Measurements from ENCODE around the gene OR7G2. TPM values are rescaled to one million over a fixed set of nuclear protein-coding genes. Genes with fewer than 3 reads are reported as not detected.
A peak's percentile ranks its signal among the peaks of the same experiment; 100 is the strongest.

The OR7G2 gene
- total RNA-seq, 1 experiment from 2014 or later: not detected

DNA sequence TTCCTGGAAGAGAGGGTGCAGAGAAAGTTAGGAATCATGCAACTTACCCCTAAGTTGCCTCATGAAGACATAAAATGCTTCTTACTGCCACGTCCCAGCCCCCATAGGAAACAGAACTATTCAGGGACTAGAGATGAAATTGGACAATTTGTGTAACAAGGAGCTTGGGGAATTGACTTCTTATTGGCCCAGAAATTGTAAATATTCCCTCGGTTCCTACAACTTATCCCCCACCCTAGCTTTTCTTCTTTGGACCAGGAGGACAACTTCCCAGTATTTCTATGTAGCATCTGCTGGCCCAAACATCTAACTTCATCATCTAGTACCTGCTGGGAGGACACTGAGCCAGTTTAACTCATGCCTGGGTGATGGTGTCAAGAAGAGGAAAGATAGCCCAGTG, 20.5 kb downstream of the OR7G2 start, which contains the start of gene OR1M1:
OR1M1 (plus strand) TSS at position 301 of the 400 bp plus-strand sequence. CDS start 6,184 bp downstream, outside the sequence.
- Histone ChIP-seq H2BK15ac (ENCODE audit: low read depth, low read length) (no peak within 1 kb of the TSS), H2BK20ac (ENCODE audit: low read depth, low read length, poor library complexity, severe bottlenecking) (no peak within 1 kb of the TSS)
- peak within 1 kb of the TSS in 1 of 2 experiments; percentile 47; a peak in 2 of 5 replicates for H3K4me3 Mint-ChIP-seq

More for the DNA sequence above, 20.5 kb downstream of the OR7G2 start, which contains the start of gene OR1M1:
- H2BK120ac ChIP-seq (ENCODE audit: low read depth, low read length, poor library complexity, severe bottlenecking): no peak within 1 kb of the TSS
- H3K9me3 ChIP-seq (ENCODE audit: control insufficient read depth, low read depth, low read length): no peaks in the 10 kb centered on the region
- TF ChIP-seq, protein P1, sequence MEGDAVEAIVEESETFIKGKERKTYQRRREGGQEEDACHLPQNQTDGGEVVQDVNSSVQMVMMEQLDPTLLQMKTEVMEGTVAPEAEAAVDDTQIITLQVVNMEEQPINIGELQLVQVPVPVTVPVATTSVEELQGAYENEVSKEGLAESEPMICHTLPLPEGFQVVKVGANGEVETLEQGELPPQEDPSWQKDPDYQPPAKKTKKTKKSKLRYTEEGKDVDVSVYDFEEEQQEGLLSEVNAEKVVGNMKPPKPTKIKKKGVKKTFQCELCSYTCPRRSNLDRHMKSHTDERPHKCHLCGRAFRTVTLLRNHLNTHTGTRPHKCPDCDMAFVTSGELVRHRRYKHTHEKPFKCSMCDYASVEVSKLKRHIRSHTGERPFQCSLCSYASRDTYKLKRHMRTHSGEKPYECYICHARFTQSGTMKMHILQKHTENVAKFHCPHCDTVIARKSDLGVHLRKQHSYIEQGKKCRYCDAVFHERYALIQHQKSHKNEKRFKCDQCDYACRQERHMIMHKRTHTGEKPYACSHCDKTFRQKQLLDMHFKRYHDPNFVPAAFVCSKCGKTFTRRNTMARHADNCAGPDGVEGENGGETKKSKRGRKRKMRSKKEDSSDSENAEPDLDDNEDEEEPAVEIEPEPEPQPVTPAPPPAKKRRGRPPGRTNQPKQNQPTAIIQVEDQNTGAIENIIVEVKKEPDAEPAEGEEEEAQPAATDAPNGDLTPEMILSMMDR (conservative IDR thresholded peaks at IDR 0.05): no peak
- Mint-ChIP-seq H3K9me3 (peaks cover 22 to 66% of the 10 kb centered on the region in 2 experiments), H3K4me1 (peaks cover 3 to 4% of the 10 kb centered on the region in 2 experiments; a peak in 1 of 4 replicates), H3K36me3 (ENCODE audit: insufficient read depth in 1 of 3, low read depth in 3 of 3) (0 out of 7 replicates have a peak, but pooled peaks cover 0 to 5% (median 0%) of the 10 kb centered on the region in 3 experiments), H3K27me3 (ENCODE audit: low read depth) (peaks cover 5% of the 10 kb centered on the region), H3K27ac (no peak within 1 kb of the TSS)
- no peaks in the 10 kb centered on the region for H3K4me1 ChIP-seq (ENCODE audit: insufficient read depth, low read length)
- no peak within 1 kb of the TSS for H4K5ac ChIP-seq (ENCODE audit: insufficient read length, low read depth, low read length)
- H3K9ac ChIP-seq (ENCODE audit: extremely low read depth, insufficient read length, low read length): no peak within 1 kb of the TSS
- no peak within 1 kb of the TSS for H3K27ac ChIP-seq (ENCODE audit: insufficient read length, low read depth, low read length)
- no CpG with 5 or more reads among the region's 2 CpGs for WGBS (ENCODE audit: extremely low coverage, insufficient read length, low lambda C conversion rate)
- no peak within 1 kb of the TSS for H2AK5ac ChIP-seq (ENCODE audit: insufficient read length, low read length)
- H3T11ph ChIP-seq (ENCODE audit: low read length): no peak within 1 kb of the TSS
- DNase-seq: no peak
- no peaks in the 10 kb centered on the region for H3K23me2 ChIP-seq (ENCODE audit: insufficient read length, low read depth, low read length, poor library complexity, severe bottlenecking)
- no peak within 1 kb of the TSS for H2BK5ac ChIP-seq (ENCODE audit: insufficient read length, low read length)
- no peak within 1 kb of the TSS for H3K14ac ChIP-seq (ENCODE audit: insufficient read depth, low read length)
- H3K79me1 ChIP-seq (ENCODE audit: insufficient read depth, low read depth, low read length, poor library complexity, severe bottlenecking): no peaks in the 10 kb centered on the region
- no peak within 1 kb of the TSS for H2AFZ ChIP-seq (ENCODE audit: low read length)
- no peak within 1 kb of the TSS for H4K8ac ChIP-seq (replicated peaks; ENCODE audit: insufficient read length, low read depth, low read length)
- H3K23ac ChIP-seq (ENCODE audit: insufficient read length, low read depth, low read length): no peak within 1 kb of the TSS
- H4K20me1 ChIP-seq (ENCODE audit: control insufficient read depth, insufficient read depth, insufficient read length): no peaks in the 10 kb centered on the region
- H3K4me2 ChIP-seq (ENCODE audit: insufficient read depth, insufficient read length, low read length): no peak within 1 kb of the TSS
- no peaks in the 10 kb centered on the region for H3K79me2 ChIP-seq (ENCODE audit: insufficient read depth, low read length)
- H2BK12ac ChIP-seq (ENCODE audit: insufficient read length, low read depth, low read length): no peak within 1 kb of the TSS
- no peak within 1 kb of the TSS for H3K4ac ChIP-seq (ENCODE audit: low read depth, low read length)
- no peaks in the 10 kb centered on the region for H3K27me3 ChIP-seq (ENCODE audit: insufficient read depth, low read length)
- no peak within 1 kb of the TSS for H3K18ac ChIP-seq (ENCODE audit: insufficient read length, low read depth, low read length)
- no peak within 1 kb of the TSS for H4K91ac ChIP-seq (ENCODE audit: insufficient read length, low read depth, low read length)
- H3K56ac ChIP-seq (ENCODE audit: insufficient read length, low read depth, low read length): no peak within 1 kb of the TSS
